GM21515 (cell line): ENCODE measurements around the gene LIN37.
A peak's percentile ranks its signal among the peaks of the same experiment; 100 is the strongest.
"Not testable (repeated sequence)": the region's sequence is repeated elsewhere in the genome, so short reads cannot be mapped to it uniquely, and the experiment has no call there.

Source experiments
- ATAC-seq: cut with Tn5 transposase; IDR thresholded peaks from one replicate; pipeline ENCODE4 v1.9.1; 2021; ENCODE audit not compliant: unreplicated experiment

LIN37 gene

GRCh38 chr19:35772362-35772761 is 24.0 kb downstream of the LIN37 start:
- not testable (repeated sequence) for ATAC-seq

GRCh38 chr19:35773020-35773806 is 24.8 kb downstream of the LIN37 start:
- ATAC-seq = no peak

GRCh38 chr19:35774274-35775045 is 26.1 kb downstream of the LIN37 start:
- ATAC-seq = no peak

- no peak for ATAC-seq
Measured at GRCh38 chr19:35775046-35775297, 26.6 kb downstream of the LIN37 start.

- ATAC-seq = peak; percentile 91
Measured at GRCh38 chr19:35775298-35776101, 27.1 kb downstream of the LIN37 start, which contains the start of gene ARHGAP33. TSS of gene ARHGAP33 (plus strand) at chr19:35775564. CDS start at chr19:35775659, 95 bp downstream.

GRCh38 chr19:35776102-35776788 is 27.9 kb downstream of the LIN37 start:
- ATAC-seq = no peak

- no peak for ATAC-seq
Measured at GRCh38 chr19:35777086-35777841, 28.9 kb downstream of the LIN37 start.

- ATAC-seq = no peak
Measured at GRCh38 chr19:35777961-35778360, 29.6 kb downstream of the LIN37 start.

- ATAC-seq = no peak
Measured at GRCh38 chr19:35779033-35779432, 30.7 kb downstream of the LIN37 start.

GRCh38 chr19:35780058-35780457 is 31.7 kb downstream of the LIN37 start:
- no peak for ATAC-seq

GRCh38 chr19:35780717-35781116 is 32.3 kb downstream of the LIN37 start:
- ATAC-seq = no peak

- no peak for ATAC-seq
Measured at GRCh38 chr19:35781650-35782049, 33.3 kb downstream of the LIN37 start.

- ATAC-seq = no peak
Measured at GRCh38 chr19:35782589-35782988, 34.2 kb downstream of the LIN37 start.

GRCh38 chr19:35783469-35784434 is 35.4 kb downstream of the LIN37 start:
- ATAC-seq = no peak

- no peak for ATAC-seq
Measured at GRCh38 chr19:35784503-35785338, 36.3 kb downstream of the LIN37 start.

- ATAC-seq = no peak
Measured at GRCh38 chr19:35785339-35785627, 36.9 kb downstream of the LIN37 start.

- ATAC-seq = no peak
Measured at GRCh38 chr19:35786299-35787160, 38.2 kb downstream of the LIN37 start.
